GM13976 (cell line): ENCODE data around the gene NOL4L.
A peak's percentile ranks its signal among the peaks of the same experiment; 100 is the strongest.

Experiments
- DNase-seq: peaks from one replicate; pipeline ENCODE4 v3.0.0; 2012; ENCODE audit warnings: low spot score
- in situ Hi-C: fragments of 300-500 bp; cut with MboI; formaldehyde crosslinking; loops from one replicate; pipeline ENCODE4 v1.12.0; 2022; ENCODE audit warnings: low sequenced_read_pairs, mixed read lengths, inconsistent platforms; ENCODE audit not compliant: unreplicated experiment
- TF ChIP-seq, protein P1 (sequence below): IDR thresholded peaks from 2 replicates; pipeline ENCODE4 v1.5.1; 2012; ENCODE audit warnings: borderline replicate concordance, mild to moderate bottlenecking; ENCODE audit not compliant: insufficient read depth; ENCODE audit errors: extremely low read depth, missing control alignments, control extremely low read depth

NOL4L gene

DNA sequence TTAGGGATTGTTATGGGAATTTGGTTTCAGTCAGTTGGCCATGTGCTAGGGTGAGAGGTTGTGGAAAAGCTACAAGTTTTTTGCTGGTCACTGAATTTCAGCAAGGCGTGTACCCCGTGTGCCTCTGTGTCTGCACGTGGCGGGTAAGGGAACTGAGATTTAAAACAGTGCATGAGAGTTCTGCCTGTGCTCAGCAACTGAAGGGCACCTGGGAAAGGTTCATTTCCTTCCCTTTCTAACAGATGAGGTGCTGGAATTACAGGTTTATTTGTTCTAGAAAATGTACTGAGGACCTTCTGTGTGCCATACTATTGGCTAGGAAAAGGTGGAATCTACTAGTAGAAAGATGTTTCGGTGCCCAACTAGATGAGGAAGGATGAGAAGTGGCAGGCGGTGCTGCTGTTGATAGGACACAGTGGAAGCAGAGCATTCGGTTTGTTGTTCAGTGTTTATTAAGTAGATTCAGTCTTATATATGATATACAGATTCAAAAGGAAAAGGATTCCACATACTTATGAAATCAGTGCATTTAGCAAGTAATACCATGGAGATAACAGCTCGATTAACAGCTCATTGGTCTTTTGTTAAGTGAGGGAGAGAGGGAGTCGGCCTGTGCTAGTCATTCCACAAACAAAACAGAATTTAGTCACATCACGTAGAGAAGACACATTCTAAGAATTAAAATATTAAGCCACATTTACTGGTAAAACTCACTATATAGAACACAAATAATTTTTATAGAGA lies 142.3 kb downstream of the NOL4L start:
- DNase-seq: no peak
- TF ChIP-seq, protein P1, sequence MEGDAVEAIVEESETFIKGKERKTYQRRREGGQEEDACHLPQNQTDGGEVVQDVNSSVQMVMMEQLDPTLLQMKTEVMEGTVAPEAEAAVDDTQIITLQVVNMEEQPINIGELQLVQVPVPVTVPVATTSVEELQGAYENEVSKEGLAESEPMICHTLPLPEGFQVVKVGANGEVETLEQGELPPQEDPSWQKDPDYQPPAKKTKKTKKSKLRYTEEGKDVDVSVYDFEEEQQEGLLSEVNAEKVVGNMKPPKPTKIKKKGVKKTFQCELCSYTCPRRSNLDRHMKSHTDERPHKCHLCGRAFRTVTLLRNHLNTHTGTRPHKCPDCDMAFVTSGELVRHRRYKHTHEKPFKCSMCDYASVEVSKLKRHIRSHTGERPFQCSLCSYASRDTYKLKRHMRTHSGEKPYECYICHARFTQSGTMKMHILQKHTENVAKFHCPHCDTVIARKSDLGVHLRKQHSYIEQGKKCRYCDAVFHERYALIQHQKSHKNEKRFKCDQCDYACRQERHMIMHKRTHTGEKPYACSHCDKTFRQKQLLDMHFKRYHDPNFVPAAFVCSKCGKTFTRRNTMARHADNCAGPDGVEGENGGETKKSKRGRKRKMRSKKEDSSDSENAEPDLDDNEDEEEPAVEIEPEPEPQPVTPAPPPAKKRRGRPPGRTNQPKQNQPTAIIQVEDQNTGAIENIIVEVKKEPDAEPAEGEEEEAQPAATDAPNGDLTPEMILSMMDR: no peak
- in situ Hi-C loops: no loop called here

GRCh38 chr20:32441638-32442037 lies 143.5 kb downstream of the NOL4L start:
- TF ChIP-seq, protein P1: no peak

GRCh38 chr20:32440758-32441078 lies 144.4 kb downstream of the NOL4L start:
- no peak for DNase-seq
- in situ Hi-C loops: no loop called here
- TF ChIP-seq, protein P1: no peak

More at GRCh38 chr20:32441638-32442037, 143.5 kb downstream of the NOL4L start:
- in situ Hi-C loops: no loop called here
- DNase-seq: no peak

DNA sequence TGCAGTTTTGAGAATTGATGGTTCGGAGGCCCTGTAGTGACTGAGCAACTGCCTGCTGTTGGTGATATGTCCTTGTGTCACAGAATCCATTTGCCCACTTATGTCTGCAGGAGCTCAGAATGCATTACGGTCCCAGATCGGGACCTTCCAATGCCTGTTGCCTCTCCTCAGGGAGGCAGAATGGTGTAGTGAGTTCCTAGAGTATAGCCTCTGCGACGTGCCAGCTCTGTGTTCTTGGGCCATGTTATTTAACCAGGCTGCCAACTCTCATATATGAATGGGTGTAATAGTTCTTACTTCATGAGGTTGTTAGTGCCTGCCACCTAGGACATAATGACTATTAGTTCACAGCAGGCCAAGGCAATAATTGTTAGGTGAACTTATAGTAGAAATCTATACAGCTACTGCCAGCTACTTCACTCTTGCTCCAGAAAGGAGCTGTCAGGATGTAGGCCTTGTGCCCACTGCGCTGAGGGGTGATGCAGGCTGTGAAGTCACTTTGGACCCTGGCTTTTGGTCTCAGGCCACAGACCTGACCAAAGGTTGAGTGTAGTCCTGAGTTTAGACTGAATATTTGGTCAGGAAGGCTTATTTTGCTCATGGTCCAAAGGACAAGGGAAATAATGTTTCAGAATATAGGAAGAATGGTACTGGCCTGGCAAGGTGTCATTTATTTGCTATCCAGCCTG lies 144.9 kb downstream of the NOL4L start:
- TF ChIP-seq, protein P1: no peak
- in situ Hi-C loops: no loop called here
- no peak for DNase-seq

DNA sequence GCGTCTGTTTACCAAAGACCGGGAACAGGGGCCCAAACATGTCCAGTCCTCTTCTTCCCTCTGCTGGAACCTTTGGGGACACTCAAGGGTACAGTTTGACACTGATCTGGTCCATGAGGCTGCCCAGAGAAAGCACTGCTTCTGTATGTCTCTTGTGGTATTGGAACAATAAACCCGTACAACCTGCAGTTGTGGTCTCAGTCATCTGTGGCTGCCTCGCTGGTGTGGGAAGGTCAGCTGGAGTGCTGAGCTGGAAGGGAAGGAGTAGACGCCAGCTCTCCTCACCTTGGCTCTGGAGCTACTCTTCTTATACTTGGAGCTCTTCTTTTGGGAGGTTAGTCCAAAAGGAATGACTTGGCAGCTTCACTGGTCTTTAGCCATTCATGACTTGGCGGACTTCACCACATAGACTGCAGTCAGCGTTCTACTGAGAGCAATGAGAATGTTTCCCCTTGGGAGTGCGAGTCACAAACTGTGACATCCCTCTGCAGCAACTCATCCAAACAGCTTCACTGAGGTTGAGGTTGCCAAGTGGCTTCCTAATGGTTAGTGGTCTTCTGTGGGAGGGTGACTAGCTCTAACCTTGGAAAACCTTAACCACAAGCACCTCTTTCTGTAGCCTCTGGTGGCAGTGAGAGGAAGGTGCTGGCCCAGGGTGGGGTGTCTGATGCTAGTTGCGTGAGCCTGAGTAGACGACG lies 145.9 kb downstream of the NOL4L start:
- in situ Hi-C loops: no loop called here
- TF ChIP-seq, protein P1: no peak
- no peak for DNase-seq

DNA sequence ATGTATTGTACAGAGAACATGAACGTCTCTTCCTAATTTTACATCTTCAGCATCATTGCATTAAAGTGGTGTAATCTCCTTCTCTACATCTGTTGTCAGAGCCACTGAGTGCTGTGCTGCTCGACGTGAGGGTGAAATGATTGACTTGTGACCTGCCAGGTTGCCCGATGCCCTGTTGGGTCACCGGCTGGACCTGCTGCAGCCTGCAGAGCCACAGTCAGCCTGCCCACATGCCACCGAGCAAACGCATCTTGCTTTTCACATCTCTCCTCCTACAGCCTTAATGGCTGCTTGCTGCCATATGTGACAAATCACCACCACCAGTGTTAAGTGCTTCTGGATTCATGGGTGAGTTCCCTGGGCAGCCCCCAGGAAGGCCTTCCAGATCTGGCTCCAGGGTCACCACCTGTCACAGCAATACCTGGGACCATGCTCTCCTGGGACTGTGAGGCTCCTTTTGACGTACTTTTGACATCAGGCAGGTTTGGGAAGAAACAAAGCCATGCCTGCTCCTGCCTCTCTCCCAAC lies 146.7 kb downstream of the NOL4L start:
- in situ Hi-C loops: no loop called here
- peak; percentile 3 for DNase-seq
- TF ChIP-seq, protein P1: no peak
